ENCODE data around the gene ZNF432. TPM values are rescaled to one million over a fixed set of nuclear protein-coding genes. Genes with fewer than 3 reads are reported as not detected.
"Not testable (repeated sequence)": the region's sequence is repeated elsewhere in the genome, so short reads cannot be mapped to it uniquely, and the experiment has no call there.

The ZNF432 gene
- 4.6 and 7.2 TPM in 2 replicates for total RNA-seq

DNA sequence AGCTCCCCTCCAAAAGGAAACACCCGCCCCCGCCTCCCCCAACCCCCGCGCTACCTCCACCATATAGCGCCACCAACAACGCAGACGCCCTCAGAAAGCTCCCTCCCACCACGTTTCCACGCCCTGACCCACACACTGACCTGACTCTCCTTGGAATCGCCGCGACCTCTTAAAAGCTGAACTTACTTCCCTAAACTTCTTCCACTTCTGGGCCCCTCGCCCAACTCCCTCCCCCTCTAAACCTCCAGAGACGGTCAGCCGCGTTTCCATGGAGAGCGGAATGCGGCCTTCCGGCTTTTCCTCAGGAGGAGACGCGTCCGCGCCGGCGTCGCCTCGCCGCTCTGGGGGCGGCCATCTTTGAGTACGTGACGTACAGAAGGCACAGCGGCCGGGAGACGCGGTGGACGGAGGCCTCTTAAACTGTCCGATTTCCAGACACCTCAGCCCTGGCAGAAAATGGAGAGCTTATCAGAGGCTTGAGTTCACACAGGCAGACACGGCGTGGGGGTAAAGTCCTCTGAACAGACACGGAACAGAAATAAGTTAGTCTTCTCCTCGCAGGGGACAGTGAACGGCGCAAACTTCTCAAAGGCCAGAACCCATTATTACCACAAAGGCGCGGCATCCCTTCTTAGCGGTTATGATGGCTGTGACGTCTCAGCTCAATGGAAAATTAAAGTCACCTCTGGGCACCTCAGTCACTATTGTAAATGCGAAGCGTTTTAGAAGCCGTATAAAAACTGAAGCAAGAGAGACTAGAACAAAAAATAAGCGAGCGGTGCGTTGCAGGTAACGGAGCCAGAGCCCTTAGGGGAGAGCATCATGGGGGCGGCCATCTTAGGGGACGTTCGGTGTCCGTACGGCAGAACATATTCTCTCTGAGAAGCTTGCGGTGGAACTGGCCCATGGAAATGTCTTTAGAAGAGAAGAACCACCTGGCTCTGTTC lies at the start of gene ZNF432:
ZNF432 (minus strand) TSS at position 284 of the 947 bp plus-strand sequence. CDS start 1,970 bp downstream, outside the sequence.
- peak; percentile 72 for DNase-seq (ENCODE audit: low read depth, low spot score)

DNA sequence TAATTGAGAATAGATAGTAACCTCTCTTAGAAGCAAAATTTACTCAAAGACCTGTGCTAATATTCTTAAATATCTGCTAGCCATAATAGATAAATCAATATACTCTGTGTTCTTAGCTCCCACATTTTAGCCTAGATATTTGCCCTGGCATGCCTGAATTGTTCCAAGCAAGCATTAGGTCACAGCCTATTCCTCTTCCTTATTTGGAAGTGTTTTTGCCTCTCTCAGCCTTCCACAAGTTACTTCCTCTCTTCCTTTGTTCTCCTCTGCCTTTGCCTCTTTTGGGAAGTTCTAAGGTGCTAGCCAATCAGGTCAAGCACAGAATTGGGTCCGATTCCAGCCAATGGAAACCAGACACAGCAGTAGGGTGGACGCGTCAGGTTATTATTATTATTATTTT lies 47.8 kb upstream of the ZNF432 start:
- not testable (repeated sequence) for DNase-seq (ENCODE audit: low read depth, low spot score)

DNA sequence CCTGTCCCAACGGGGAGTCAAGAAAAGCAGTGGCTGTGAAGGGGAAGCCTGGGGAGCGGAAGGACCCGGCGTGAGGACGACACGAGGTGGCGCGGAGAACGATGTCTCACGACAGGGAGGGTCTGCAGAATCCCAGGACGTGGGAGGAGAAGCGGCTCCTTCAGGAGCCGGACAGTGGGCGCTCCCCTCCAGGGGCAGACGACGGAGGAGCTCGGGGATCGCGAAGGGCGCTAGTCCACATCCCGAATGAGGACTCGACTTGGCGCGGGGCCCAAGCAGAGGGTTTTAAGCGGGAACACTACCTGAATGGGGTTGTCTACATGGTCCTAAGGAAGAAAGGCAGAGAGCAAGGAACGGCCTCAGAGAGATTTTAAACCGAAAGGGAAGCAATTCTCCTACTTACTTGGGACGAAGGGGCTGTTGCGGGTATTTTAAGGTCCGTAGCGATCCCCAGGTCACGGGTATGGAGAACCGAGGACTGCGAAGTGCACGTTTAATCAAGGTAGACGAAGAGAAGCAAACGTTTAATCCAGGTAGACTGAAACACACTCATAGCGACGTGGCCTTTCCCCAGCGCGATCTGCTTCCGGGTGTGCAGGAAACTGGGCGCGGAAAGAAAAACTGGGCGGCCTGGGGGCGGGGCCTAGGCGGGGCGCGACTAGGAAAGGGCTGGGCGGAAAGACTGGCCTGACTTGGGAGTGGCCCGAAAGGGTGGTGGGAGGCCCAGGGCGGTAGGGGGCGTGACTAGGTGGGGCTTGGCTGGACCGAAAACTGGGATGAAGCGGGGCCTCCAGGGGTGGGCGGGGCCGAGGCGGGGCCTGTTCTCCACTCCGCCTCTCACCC lies 46.8 kb upstream of the ZNF432 start, which contains the start of gene ZNF841:
ZNF841 (minus strand) TSS at position 594 of the 843 bp plus-strand sequence. CDS start 10,964 bp downstream, outside the sequence.
- peak; percentile 83 for DNase-seq (ENCODE audit: low read depth, low spot score)

DNA sequence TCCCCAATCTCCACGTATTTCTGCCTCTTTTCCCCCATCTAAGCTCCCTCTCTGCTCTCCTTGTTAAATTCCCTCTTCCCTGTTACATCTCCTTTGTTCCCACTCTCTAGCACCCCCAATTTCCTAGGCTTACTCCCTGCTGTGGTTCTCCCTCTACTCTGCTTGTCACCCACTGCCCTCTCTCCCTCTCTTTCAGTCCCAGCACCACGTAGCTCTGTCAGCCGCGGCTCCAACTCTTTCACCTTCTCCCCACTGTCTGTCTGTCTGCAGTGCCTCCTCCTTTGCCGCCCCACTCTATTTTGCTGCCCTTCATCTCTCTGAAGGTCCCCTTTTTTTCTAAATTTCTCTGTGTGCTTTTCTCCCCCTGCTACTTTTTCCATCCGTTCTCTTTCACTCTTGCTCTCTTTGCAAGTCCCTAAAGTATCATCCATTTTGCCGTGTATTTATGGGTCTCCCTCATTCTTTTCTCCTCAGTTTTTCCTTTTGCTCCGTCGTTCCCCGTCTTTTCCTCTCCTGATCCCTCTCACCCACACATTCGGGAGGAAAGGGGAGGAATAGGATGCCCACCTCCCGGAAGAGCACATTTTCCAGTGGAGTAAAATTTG lies 46.0 kb upstream of the ZNF432 start:
- DNase-seq (ENCODE audit: low read depth, low spot score) = no peak

DNA sequence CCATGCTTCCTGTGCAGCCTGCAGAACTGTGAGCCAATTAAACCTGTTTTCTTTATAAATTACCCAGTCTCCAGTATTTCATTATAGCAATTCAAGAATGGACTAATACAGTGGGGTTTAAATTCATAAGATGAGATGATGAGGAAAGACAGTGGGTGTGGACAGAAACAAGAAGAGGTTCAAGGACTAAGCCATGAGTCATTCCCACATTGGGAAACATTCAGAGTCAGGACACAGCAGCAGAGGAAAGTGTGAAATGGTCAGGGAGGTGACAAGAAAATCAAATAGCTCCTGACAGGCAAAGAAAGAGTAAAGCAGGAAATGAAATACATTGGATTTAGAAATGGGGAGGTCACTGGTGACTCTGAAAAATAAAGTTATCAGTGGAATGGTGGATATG lies 37.8 kb upstream of the ZNF432 start:
- no peak for DNase-seq (ENCODE audit: low read depth, low spot score)

DNA sequence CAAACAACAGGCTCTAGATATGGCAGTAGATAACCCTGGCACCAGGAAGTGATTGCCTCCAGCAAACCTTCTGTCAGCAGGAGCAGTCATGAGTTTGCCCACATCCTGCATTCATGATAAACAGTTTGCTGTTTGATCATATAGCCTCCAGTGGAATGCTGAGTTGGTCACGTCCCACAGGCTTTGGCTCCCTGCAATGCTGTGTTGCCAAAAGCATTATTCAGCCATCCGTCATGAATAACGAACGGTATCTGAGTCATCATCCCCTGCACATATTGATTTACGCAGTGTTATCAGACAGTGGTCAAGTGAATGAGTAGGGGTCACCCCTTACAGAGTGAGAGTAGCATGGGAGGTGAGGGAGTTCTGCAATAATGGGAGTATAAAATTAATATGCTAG lies 21.9 kb upstream of the ZNF432 start:
- DNase-seq (ENCODE audit: low read depth, low spot score) = no peak

DNA sequence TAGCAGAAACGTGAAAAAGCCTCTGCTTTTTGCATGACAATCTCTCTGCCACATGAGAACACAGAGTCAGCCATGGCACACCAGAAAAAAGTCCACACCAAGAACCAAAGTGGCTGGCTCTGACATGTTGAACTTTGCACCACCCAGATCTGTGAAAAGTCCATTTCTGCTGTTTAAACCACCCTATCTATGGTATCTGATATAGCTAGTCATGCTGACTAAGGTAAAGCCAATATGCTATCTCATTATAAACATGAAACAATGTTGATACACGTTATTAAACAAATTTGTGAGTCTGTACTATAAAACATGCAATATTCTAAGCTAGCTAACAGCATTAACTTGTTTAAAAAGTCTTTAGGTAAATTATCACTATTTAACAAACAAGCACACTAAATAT lies 21.0 kb upstream of the ZNF432 start:
- DNase-seq (ENCODE audit: low read depth, low spot score) = no peak

DNA sequence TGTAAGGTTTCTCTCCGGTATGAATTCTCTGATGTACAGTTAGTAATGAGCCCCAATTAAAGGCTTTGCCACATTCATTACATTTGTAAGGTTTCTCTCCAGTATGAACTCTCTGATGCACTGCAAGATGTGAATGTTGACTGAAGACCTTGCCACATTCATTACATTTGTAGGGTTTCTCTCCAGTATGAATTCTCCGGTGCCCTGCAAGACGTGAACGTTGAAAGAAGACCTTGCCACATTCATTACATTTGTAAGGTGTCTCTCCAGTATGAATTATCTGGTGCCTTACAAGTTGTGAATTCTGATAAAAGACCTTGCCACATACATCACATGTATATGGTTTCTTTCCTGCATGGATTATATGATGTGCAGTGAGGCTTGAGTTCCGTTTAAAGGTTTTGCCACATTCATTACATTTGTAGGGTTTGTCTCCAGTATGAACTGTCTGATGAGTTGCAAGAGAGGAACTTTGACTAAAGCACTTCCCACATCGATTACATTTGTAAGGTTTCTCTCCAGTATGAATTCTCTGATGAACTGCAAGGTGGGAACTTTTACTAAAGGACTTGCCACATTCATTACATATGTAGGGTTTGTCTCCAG lies 17.7 kb upstream of the ZNF432 start:
- DNase-seq (ENCODE audit: low read depth, low spot score) = no peak

DNA sequence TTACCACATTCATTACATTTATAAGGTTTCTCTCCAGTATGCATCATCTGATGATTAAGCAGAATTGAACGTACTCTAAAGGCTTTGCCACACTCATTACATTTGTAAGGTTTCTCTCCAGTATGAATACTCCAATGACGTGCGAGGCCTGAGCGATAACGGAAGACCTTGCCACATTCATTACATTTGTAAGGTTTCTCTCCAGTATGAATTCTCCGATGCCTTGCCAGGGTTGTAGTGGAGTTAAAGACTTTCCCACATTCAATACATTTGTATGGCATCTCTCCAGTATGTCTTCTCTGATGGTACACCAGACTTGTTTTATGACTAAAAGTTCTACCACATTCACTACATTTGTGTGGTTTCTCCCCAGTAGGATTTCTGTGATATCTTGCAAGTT lies 16.8 kb upstream of the ZNF432 start:
- no peak for DNase-seq (ENCODE audit: low read depth, low spot score)

DNA sequence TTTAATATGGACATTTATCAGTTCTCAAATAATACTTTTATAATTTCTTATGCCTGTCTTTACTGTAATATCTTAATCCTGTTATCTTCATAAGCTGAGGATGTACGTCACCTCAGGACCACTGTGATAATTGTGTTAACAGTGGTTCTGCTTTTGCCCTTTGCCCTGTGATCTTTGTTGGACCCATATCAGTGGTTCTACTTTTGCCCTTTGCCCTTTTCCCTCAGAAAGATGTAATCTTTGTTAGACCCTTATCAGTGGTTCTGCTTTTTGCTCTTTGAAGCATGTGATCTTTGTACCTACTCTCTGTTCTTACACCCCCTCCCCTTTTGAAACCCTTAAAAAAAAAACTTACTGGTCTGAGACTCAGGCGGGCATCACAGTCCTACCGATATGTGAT lies 7.8 kb upstream of the ZNF432 start:
- not testable (repeated sequence) for DNase-seq (ENCODE audit: low read depth, low spot score)

DNA sequence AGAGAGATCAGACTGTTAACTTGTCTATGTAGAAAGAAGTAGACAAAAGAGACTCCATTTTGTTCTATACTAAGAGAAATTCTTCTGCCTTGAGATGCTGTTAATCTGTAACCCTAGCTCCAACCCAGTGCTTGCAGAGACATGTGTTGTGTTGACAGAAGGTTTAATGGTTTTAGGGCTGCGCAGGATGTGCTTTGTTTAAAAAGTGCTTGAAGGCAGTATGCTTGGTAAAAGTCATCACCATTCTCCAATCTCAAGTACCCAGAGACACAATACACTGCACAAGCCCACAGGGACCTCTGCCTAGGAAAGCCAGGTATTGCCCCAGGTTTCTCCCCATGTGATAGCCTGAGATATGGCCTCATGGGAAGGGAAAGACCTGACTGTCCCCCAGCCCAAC lies 3.1 kb upstream of the ZNF432 start:
- DNase-seq (ENCODE audit: low read depth, low spot score) = not testable (repeated sequence)

DNA sequence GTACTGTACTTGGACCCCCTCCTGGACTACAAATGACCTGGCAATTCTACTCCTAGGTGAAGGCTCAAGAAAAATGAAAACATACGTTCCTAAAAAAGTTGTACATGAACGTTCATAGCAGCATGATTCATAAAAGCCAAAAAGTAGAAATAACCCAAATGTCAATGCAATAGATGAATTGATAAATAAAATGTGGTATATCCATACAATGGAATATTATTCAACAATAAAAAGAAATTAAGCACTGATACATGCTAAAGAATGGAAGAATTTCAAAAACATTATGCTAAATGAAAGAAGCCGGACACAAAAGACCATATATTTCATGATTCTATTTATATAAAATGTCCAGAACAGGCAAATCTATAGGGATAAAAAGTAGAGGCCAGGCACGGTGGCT lies 9.5 kb downstream of the ZNF432 start:
- DNase-seq (ENCODE audit: low read depth, low spot score) = no peak

DNA sequence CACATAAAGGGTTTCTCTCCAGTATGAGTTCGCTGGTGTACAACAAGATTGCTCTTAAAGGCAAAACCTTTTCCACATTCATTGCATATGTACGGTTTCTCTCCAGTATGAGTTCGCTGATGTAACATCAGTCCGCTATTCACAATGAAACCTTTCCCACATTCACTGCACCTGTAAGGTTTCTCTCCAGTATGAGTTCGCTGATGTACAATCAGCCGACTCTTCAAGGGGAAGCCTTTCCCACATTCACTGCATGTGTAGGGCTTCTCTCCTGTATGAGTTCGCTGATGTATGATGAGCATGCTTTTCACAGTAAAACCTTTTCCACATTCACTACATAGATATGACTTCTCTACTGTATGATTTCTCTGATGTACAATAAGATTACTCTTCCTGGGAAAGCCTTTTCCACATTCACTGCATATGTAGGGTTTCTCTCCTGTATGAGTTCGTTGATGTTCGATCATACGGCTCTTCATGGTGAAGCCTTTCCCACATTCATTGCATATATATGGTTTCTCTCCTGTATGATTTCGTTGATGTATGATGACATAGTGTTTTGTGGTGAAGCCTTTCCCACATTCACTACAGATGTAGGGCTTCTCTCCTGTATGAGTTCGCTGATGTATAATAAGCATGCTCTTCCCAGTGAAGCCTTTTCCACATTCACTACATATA lies 14.4 kb downstream of the ZNF432 start:
- no peak for DNase-seq (ENCODE audit: low read depth, low spot score)

DNA sequence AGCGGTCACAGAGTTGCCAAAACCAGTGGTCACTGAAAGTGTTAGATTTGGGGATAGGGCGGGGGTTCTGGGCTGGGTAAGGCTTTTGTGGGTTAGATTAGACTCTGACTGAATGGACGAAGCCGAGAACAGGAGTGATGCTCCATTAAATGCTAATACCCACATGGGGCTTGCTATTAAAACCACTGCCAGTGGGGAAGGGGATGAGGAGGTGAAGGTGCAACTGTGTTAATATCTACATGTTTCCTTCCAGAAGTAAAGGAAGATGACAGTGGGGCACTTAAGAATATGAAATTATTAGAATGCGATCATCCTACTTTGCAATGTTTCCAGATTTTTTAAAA lies 19.9 kb downstream of the ZNF432 start:
- no peak for DNase-seq (ENCODE audit: low read depth, low spot score)

DNA sequence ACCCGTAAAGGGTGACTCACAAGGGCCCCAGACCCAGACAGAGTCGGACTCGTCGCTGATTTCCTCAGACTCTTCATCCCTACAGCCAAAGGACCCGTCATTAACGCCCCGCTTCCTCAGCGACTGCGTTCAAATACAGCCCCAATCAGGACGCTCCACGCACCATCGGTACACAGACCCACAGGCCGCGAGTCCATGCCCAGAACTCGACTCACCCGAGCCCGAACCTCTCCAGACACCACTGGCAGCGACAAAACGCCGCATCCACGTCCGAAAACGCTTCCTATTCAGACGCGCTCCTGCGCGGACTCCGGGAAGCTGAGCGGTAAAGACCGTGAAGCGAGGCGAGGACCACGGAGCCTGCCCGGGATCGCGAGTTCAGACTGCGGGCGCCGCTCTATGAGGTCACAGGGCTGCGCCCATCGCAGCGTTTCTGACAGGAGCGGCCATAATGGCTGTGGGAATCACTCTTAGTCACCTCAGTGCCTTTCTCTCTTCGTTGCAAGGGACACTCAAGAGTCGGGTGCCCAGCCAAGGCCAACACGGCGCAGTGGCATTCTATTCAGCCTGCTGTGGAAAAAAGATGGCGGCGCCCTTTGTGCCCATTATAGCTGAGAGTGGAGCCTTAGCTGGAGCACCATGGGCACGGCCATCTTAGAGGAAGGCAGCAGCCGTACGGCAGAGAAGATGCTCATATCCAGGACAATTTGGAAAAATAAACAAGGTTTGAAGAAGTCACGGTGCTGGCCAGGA lies 20.4 kb downstream of the ZNF432 start, which contains the start of gene ZNF614:
ZNF614 (minus strand) TSS at position 353 of the 753 bp plus-strand sequence. CDS start 2,634 bp downstream, outside the sequence.
- DNase-seq (ENCODE audit: low read depth, low spot score) = peak; percentile 52

DNA sequence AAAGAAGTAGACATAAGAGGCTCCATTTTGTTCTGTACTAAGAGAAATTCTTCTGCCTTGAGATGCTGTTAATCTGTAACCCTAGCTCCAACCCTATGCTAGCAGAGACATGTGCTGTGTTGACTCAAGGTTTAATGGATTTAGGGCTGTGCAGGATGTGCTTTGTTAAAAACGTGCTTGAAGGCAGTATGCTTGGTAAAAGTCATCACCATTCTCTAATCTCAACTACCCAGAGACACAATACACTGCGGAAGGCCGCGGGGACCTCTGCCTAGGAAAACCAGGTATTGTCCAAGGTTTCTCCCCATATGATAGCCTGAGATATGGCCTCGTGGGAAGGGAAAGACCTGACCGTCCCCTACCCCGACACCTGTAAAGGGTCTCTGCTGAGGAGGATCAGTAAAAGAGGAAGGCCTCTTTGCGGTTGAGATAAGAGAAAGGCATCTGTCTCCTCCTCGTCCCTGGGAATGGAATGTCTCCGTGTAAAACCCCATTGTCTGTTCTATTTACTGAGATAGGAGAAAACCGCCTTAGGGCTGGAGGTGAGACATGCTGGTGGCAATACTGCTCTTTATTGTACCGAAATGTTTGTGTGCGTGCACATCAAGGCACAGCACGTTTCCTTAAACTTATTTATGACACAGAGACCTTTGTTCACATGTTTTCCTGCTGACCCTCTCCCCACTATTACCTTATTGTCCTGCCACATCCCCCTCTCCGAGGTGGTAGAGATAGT lies 22.2 kb downstream of the ZNF432 start:
- DNase-seq (ENCODE audit: low read depth, low spot score) = not testable (repeated sequence)

DNA sequence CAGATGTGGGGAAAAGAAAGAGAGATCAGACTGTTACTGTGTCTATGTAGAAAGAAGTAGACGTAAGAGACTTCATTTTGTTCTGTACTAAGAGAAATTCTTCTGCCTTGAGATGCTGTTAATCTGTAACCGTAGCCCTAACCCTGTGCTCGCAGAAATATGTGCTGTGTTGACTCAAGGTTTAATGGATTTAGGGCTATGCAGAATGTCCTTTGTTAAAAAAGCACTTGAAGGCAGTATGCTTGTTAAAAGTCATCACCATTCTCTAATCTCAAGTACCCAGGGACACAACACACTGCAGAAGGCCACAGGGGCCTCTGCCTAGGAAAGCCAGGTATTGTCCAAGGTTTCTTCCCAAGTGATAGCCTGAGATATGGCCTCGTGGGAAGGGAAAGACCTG lies 24.2 kb downstream of the ZNF432 start:
- not testable (repeated sequence) for DNase-seq (ENCODE audit: low read depth, low spot score)

DNA sequence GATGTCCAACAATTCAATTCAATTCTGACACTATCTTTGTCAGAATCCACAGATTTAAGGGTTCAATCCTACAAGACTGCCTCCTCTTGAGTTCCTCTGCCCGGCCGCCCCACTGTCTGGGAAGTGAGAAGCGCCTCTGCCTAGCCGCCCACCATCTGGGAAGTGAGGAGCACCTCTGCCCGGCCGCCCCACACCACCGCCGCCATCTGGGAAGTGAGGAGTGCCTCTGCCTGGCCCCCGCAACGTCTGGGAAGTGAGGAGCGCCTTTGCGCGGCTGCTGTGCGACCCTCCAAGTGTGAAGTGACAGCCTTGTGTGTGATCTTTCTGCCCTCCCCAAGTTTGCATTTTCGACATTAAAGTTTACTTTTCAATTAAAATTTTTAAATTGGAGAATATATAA lies 26.4 kb downstream of the ZNF432 start:
- no peak for DNase-seq (ENCODE audit: low read depth, low spot score)

DNA sequence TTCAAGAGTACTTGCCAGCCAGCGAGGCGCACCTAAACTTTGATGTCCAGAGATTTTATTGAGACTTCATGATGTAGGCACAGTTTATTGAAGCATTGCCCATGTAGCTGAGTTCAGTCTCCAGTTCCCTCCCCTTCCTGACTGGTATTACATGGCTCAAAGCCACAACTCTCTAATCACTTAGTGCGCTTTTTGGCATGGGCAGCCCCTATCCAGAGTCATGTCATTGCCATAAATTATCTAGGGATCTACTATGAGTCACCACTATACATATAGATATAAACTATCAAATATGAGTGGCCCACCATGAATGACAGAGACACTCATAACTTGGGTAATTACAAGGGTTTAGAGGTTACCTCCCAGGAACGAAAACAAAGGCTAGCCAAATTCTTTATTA lies 28.1 kb downstream of the ZNF432 start:
- no peak for DNase-seq (ENCODE audit: low read depth, low spot score)
